ENCODE measurements around the gene ANTKMT. TPM values are rescaled to one million over a fixed set of nuclear protein-coding genes. Genes with fewer than 3 reads are reported as not detected.

Gene ANTKMT
- total RNA-seq, 1 experiment from 2014 or later: 55.0 TPM

- Histone ChIP-seq H3F3A (ENCODE audit: insufficient read depth, low read depth) (peaks cover 7% of the 10 kb centered on the region; the same call in 1 of the 2 replicates), H3K36me3 (ENCODE audit: low read depth) (no peaks in the 10 kb centered on the region), H3K27ac (no peak overlapping the region), H3K9me2 (ENCODE audit: insufficient read depth) (no peaks in the 10 kb centered on the region), H2AFZ (no peak overlapping the region), H3K9me3 (ENCODE audit: insufficient read depth, low read depth) (no peaks in the 10 kb centered on the region), H3K4me2 (no peak overlapping the region), H3K4me1 (replicated peaks; ENCODE audit: insufficient read depth) (no peaks in the 10 kb centered on the region), H3K4me3 (no peak overlapping the region), H4K20me1 (ENCODE audit: insufficient read depth) (no peaks in the 10 kb centered on the region), H3K27me3 (ENCODE audit: insufficient read depth, low read depth) (no peaks in the 10 kb centered on the region), H3K79me2 (ENCODE audit: low read depth) (no peaks in the 10 kb centered on the region)
- intact Hi-C loops (cut with micrococcal nuclease; ENCODE audit: unreplicated experiment): no loop called here
- no peak for TF ChIP-seq EZH2 (IDR thresholded peaks at IDR 0.05; ENCODE audit: low read depth)
- TF ChIP-seq, protein P1, sequence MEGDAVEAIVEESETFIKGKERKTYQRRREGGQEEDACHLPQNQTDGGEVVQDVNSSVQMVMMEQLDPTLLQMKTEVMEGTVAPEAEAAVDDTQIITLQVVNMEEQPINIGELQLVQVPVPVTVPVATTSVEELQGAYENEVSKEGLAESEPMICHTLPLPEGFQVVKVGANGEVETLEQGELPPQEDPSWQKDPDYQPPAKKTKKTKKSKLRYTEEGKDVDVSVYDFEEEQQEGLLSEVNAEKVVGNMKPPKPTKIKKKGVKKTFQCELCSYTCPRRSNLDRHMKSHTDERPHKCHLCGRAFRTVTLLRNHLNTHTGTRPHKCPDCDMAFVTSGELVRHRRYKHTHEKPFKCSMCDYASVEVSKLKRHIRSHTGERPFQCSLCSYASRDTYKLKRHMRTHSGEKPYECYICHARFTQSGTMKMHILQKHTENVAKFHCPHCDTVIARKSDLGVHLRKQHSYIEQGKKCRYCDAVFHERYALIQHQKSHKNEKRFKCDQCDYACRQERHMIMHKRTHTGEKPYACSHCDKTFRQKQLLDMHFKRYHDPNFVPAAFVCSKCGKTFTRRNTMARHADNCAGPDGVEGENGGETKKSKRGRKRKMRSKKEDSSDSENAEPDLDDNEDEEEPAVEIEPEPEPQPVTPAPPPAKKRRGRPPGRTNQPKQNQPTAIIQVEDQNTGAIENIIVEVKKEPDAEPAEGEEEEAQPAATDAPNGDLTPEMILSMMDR (conservative IDR thresholded peaks at IDR 0.05): no peak
- peak in 1 of 2 experiments; percentile 10 for DNase-seq
- ChIA-PET CTCF (interaction anchor here (0.7 kb wide), 1 partner anchor 256 kb away, joined by 4 read pairs; no protein-coding TSS in a partner anchor), POLR2A (ENCODE audit: unreplicated experiment) (interaction anchor here (0.6 kb wide), 1 partner anchor 28 kb away, joined by 3 read pairs; no protein-coding TSS in a partner anchor)
- BruUV-seq (replicated peaks): no TSS peak
Observed at GRCh38 chr16:732332-732731, 11.4 kb downstream of the ANTKMT start.

DNA sequence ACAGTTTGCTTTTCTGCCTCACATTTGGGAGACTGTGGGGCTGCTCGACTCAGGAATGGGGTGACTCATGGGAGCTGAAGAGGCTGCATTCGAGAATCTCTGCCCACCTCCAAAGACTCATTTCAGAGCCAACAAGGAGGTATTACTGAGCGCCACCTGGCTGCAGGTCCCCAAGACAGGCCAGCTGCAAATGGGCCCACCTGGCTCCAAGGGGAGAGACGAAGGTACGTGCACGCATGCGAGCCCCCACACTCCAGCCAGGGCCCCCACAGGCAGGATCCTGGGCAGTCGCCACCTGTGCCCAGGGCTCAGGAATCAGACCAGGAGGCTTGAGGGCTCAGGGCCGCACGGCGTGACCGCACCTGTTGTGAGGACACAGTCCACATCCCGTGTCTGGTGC, 12.0 kb downstream of the ANTKMT start:
- Histone ChIP-seq H3K79me2 (ENCODE audit: low read depth) (no peaks in the 10 kb centered on the region), H3F3A (ENCODE audit: insufficient read depth, low read depth) (peaks cover 7% of the 10 kb centered on the region; the same call in 1 of the 2 replicates), H3K27ac (no peak overlapping the region), H2AFZ (no peak overlapping the region), H3K27me3 (ENCODE audit: insufficient read depth, low read depth) (no peaks in the 10 kb centered on the region), H3K9me3 (ENCODE audit: insufficient read depth, low read depth) (no peaks in the 10 kb centered on the region), H3K9me2 (ENCODE audit: insufficient read depth) (no peaks in the 10 kb centered on the region), H4K20me1 (ENCODE audit: insufficient read depth) (no peaks in the 10 kb centered on the region), H3K4me2 (no peak overlapping the region), H3K4me1 (replicated peaks; ENCODE audit: insufficient read depth) (no peaks in the 10 kb centered on the region), H3K4me3 (no peak overlapping the region), H3K36me3 (ENCODE audit: low read depth) (no peaks in the 10 kb centered on the region)
- peak in 1 of 2 experiments; percentile 32 for DNase-seq
- BruUV-seq (replicated peaks): no TSS peak
- ChIA-PET CTCF (no interaction called here), POLR2A (ENCODE audit: unreplicated experiment) (no interaction called here)
- TF ChIP-seq EZH2 (IDR thresholded peaks at IDR 0.05; ENCODE audit: low read depth): no peak
- TF ChIP-seq, protein P1 (conservative IDR thresholded peaks at IDR 0.05): no peak
- intact Hi-C loops (cut with micrococcal nuclease; ENCODE audit: unreplicated experiment): no loop called here

- no peaks in the 10 kb centered on the region for H3K9me2 ChIP-seq (ENCODE audit: insufficient read depth)
- no peaks in the 10 kb centered on the region for H3K36me3 ChIP-seq (ENCODE audit: low read depth)
- DNase-seq: peak in 1 of 2 experiments; percentile 22
- H3K4me1 ChIP-seq (replicated peaks; ENCODE audit: insufficient read depth): no peaks in the 10 kb centered on the region
- peaks cover 7% of the 10 kb centered on the region; the same call in 1 of the 2 replicates for H3F3A ChIP-seq (ENCODE audit: insufficient read depth, low read depth)
- no peak overlapping the region for H3K27ac ChIP-seq
- ChIA-PET CTCF (no interaction called here), POLR2A (ENCODE audit: unreplicated experiment) (no interaction called here)
- H2AFZ ChIP-seq: no peak overlapping the region
- TF ChIP-seq EZH2 (IDR thresholded peaks at IDR 0.05; ENCODE audit: low read depth): no peak
- TF ChIP-seq, protein P1 (conservative IDR thresholded peaks at IDR 0.05): no peak
- no peaks in the 10 kb centered on the region for H3K9me3 ChIP-seq (ENCODE audit: insufficient read depth, low read depth)
- H3K4me3 ChIP-seq: no peak overlapping the region
- H3K79me2 ChIP-seq (ENCODE audit: low read depth): no peaks in the 10 kb centered on the region
- no TSS peak for BruUV-seq (replicated peaks)
- H4K20me1 ChIP-seq (ENCODE audit: insufficient read depth): no peaks in the 10 kb centered on the region
- no peaks in the 10 kb centered on the region for H3K27me3 ChIP-seq (ENCODE audit: insufficient read depth, low read depth)
- H3K4me2 ChIP-seq: no peak overlapping the region
- intact Hi-C loops (cut with micrococcal nuclease; ENCODE audit: unreplicated experiment): no loop called here
Observed at GRCh38 chr16:733382-734207, 12.6 kb downstream of the ANTKMT start.

Measured in PC-9 (cell line).